Lower leg skin (tissue), 3 donors: ENCODE results near the gene PPP2R3C.

ENCODE experiments used
- POLR2A ChIP-seq, 2 donors: fragments of 450-650 bp; IDR thresholded peaks; one replicate each; pipeline ENCODE4 v1.6.1; 2016 to 2017; ENCODE audit warnings: antibody characterized with exemption in 2 of 2, mild to moderate bottlenecking in 1 of 2, moderate library complexity in 1 of 2
- TF ChIP-seq, protein P1 (sequence below), 3 donors: fragments of 450-650 bp; IDR thresholded peaks; one replicate each; pipeline ENCODE4 v1.5.1; 2016; ENCODE audit warnings: antibody characterized with exemption in 3 of 3, mild to moderate bottlenecking in 3 of 3, moderate library complexity in 2 of 3

DNA sequence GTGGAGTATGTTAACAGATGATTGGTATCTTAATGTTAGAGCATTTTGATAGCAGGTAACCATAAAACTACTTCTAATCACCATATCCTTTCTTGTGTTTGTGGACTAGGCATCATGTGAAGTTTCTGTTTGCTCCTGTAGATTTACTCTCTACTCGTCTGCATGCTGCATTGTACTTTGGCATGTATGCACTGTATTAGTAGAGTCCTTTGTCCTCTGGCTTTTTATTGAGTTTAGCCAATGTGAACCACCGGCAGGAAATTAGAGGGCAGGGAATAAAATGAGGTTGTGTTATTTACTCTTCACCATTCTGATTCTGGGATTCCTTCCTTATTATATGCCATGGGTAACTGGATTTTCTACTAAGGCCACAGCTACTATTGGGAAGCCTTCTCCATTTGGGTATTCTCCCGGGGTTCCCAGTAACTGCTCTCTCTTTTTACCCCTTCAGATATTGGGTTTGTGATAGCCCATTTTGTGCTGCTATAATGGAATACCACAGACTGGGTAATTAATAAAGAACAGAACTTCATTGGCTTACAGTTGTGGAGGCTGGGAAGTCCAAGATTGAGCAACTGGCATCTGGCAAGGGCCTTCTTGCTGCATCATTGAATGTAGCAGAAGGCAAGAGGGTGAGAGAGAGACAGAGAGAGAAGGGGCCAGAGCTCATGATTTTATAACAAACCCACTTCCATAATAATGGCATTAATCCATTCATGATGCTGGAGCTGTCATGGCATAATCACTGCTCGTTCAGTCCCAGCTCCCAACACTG, 53.4 kb downstream of the PPP2R3C start:
- TF ChIP-seq, protein P1, sequence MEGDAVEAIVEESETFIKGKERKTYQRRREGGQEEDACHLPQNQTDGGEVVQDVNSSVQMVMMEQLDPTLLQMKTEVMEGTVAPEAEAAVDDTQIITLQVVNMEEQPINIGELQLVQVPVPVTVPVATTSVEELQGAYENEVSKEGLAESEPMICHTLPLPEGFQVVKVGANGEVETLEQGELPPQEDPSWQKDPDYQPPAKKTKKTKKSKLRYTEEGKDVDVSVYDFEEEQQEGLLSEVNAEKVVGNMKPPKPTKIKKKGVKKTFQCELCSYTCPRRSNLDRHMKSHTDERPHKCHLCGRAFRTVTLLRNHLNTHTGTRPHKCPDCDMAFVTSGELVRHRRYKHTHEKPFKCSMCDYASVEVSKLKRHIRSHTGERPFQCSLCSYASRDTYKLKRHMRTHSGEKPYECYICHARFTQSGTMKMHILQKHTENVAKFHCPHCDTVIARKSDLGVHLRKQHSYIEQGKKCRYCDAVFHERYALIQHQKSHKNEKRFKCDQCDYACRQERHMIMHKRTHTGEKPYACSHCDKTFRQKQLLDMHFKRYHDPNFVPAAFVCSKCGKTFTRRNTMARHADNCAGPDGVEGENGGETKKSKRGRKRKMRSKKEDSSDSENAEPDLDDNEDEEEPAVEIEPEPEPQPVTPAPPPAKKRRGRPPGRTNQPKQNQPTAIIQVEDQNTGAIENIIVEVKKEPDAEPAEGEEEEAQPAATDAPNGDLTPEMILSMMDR (IDR thresholded peaks at IDR 0.05): no peak
- TF ChIP-seq POLR2A (IDR thresholded peaks at IDR 0.05): no peak
